Vagina (tissue), 2 donors: ENCODE measurements around the gene NOTCH1.

Experiments used
- POLR2A ChIP-seq, 2 donors: fragments of 450-650 bp; IDR thresholded peaks; one replicate each; pipeline ENCODE4 v1.6.1; 2017; ENCODE audit warnings: antibody characterized with exemption in 2 of 2, mild to moderate bottlenecking in 2 of 2, moderate library complexity in 2 of 2
- POLR2AphosphoS5 ChIP-seq, 2 donors: sonication (generic); formaldehyde crosslinking; IDR thresholded peaks; one replicate each; pipeline ENCODE4 v1.9.0; 2017; ENCODE audit warnings: antibody characterized with exemption in 2 of 2, mild to moderate bottlenecking in 2 of 2, low read depth in 1 of 2; ENCODE audit not compliant: insufficient read depth in 1 of 2
- TF ChIP-seq, protein P1 (sequence below), 3 experiments: fragments of 450-650 bp in 2 of 3; fragments of 200-600 bp in 1 of 3; sonication (generic) in 1 of 3; IDR thresholded peaks; one replicate each; pipeline ENCODE4 v1.5.1; 2017 to 2019; ENCODE audit warnings: antibody characterized with exemption in 3 of 3, mild to moderate bottlenecking in 2 of 3, moderate library complexity in 2 of 3

DNA sequence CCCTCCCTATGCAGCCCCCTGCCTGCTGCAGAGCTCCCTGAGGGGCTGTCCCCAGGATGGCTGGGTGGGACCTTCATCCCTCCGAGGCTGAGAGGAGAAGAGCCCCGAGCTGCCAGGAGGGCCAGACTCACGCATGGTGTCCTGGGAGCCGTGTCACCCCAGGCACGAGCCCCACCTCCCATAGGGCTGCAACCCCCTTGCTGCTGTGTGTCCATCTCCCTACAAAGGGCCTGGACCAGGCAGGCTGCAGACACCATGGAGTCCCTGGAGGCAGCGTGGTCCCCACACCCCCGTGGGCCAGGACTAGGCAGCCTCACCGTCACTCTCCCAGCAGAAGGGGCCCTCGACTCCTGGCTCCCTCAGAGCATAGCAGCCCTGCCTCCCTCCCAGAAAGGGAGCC is 51.8 kb downstream of the NOTCH1 start:
- TF ChIP-seq POLR2A (IDR thresholded peaks at IDR 0.05) = no peak
- TF ChIP-seq POLR2AphosphoS5 (IDR thresholded peaks at IDR 0.05; ENCODE audit: insufficient read depth in 1 of 2, low read depth in 1 of 2) = no peak
- TF ChIP-seq, protein P1, sequence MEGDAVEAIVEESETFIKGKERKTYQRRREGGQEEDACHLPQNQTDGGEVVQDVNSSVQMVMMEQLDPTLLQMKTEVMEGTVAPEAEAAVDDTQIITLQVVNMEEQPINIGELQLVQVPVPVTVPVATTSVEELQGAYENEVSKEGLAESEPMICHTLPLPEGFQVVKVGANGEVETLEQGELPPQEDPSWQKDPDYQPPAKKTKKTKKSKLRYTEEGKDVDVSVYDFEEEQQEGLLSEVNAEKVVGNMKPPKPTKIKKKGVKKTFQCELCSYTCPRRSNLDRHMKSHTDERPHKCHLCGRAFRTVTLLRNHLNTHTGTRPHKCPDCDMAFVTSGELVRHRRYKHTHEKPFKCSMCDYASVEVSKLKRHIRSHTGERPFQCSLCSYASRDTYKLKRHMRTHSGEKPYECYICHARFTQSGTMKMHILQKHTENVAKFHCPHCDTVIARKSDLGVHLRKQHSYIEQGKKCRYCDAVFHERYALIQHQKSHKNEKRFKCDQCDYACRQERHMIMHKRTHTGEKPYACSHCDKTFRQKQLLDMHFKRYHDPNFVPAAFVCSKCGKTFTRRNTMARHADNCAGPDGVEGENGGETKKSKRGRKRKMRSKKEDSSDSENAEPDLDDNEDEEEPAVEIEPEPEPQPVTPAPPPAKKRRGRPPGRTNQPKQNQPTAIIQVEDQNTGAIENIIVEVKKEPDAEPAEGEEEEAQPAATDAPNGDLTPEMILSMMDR (IDR thresholded peaks at IDR 0.05) = no peak
